IMR-90 (cell line): ENCODE measurements around the gene CDC14A. TPM values are rescaled to one million over a fixed set of nuclear protein-coding genes. Genes with fewer than 3 reads are reported as not detected.

Experiments
- ATAC-seq: fragments of 200-7000 bp; cut with Tn5 transposase; 2 replicates; pipeline ENCODE4 v1.9.1; 2020; ENCODE audit warnings: low read depth, mild to moderate bottlenecking, moderate library complexity
- BruUV-seq: library from RNA; stranded (reverse); fragments of 400-500 nt; replicated peaks from 2 replicates; lab custom pipeline; 2021; lab: Mats Ljungman, UMichigan
- CTCF ChIA-PET: fragments of 300-600 bp; formaldehyde crosslinking; extraction: SDS; loops from one replicate; lab custom pipeline; 2021; ENCODE audit warnings: antibody characterized with exemption; lab: Yijun Ruan, JAX
- POLR2A ChIA-PET: fragments of 300-600 bp; sonication (Branson Sonifier 250); formaldehyde crosslinking; loops from one replicate; lab custom pipeline; 2022; ENCODE audit warnings: antibody characterized with exemption; ENCODE audit not compliant: unreplicated experiment; lab: Charles Lee
- DNase-seq: peaks from one replicate; pipeline ENCODE4 v3.0.0; 2013
- H2AFZ ChIP-seq: replicated peaks from 2 replicates; pipeline ENCODE3; 2013; ENCODE audit warnings: low read length, mild to moderate bottlenecking; ENCODE audit not compliant: poor library complexity
- H2AK5ac ChIP-seq: 2 replicates; pipeline ENCODE4 v1.6.1; 2013; ENCODE audit warnings: low read depth, low read length, inconsistent platforms
- H2AK9ac ChIP-seq: replicated peaks from 2 replicates; pipeline ENCODE3; 2013; ENCODE audit warnings: mild to moderate bottlenecking, low read depth, low read length, moderate library complexity; ENCODE audit not compliant: poor library complexity
- H2BK120ac ChIP-seq: 2 replicates; pipeline ENCODE4 v1.6.1; 2013; ENCODE audit warnings: low read depth, low read length, inconsistent platforms
- H2BK15ac ChIP-seq: 3 replicates; pipeline ENCODE4 v1.6.1; 2013; ENCODE audit warnings: low read depth, low read length, inconsistent platforms
- H2BK20ac ChIP-seq: 2 replicates; pipeline ENCODE4 v1.6.1; 2013; ENCODE audit warnings: low read depth, mild to moderate bottlenecking, inconsistent platforms, low read length, moderate library complexity
- H2BK5ac ChIP-seq: 2 replicates; pipeline ENCODE4 v1.6.1; 2013; ENCODE audit warnings: mild to moderate bottlenecking, low read depth, low read length, inconsistent platforms; ENCODE audit not compliant: poor library complexity, severe bottlenecking
- H3K14ac ChIP-seq: replicated peaks from 2 replicates; pipeline ENCODE4 v1.6.1; 2013; ENCODE audit warnings: low read depth, low read length, inconsistent platforms
- H3K18ac ChIP-seq: 2 replicates; pipeline ENCODE4 v1.6.1; 2013; ENCODE audit warnings: low read depth, low read length, control low read depth
- H3K23ac ChIP-seq: 2 replicates; pipeline ENCODE4 v1.6.1; 2013; ENCODE audit warnings: low read depth, low read length, inconsistent platforms
- H3K27ac ChIP-seq: 2 replicates; pipeline ENCODE4 v1.5.1; 2013; ENCODE audit warnings: mild to moderate bottlenecking, control low read depth, low read length; ENCODE audit not compliant: insufficient read depth
- H3K27me3 ChIP-seq: 2 replicates; pipeline ENCODE4 v1.6.1; 2013; ENCODE audit warnings: low read length; ENCODE audit not compliant: control insufficient read depth, insufficient read depth
- H3K36me3 ChIP-seq: 2 replicates; pipeline ENCODE4 v1.6.1; 2013; ENCODE audit warnings: low read length, mixed read lengths; ENCODE audit not compliant: control insufficient read depth, insufficient read depth
- H3K4ac ChIP-seq: 2 replicates; pipeline ENCODE4 v1.6.1; 2013; ENCODE audit warnings: low read depth, low read length, inconsistent platforms
- H3K4me1 ChIP-seq: 2 replicates; pipeline ENCODE4 v1.6.1; 2013; ENCODE audit warnings: low read length, mixed read lengths; ENCODE audit not compliant: control insufficient read depth, insufficient read depth
- H3K4me2 ChIP-seq: 2 replicates; pipeline ENCODE4 v1.6.1; 2013; ENCODE audit warnings: low read depth, mild to moderate bottlenecking, control low read depth, low read length, moderate library complexity
- H3K4me3 ChIP-seq: 2 replicates; pipeline ENCODE4 v1.5.1; 2013; ENCODE audit warnings: low read depth, mild to moderate bottlenecking, control low read depth, low read length, moderate library complexity; ENCODE audit not compliant: insufficient read depth
- H3K56ac ChIP-seq: 2 replicates; pipeline ENCODE4 v1.6.1; 2013; ENCODE audit warnings: low read length, inconsistent platforms; ENCODE audit not compliant: insufficient read depth; ENCODE audit errors: extremely low read depth
- H3K79me1 ChIP-seq, 2 experiments: 2 replicates each; pipeline ENCODE4 v1.6.1; 2013; ENCODE audit warnings: low read length in 2 of 2, inconsistent platforms in 1 of 2, low read depth in 1 of 2
- H3K9ac ChIP-seq: 2 replicates; pipeline ENCODE4 v1.6.1; 2013; ENCODE audit warnings: low read depth, low read length, control low read depth
- H3K9me1 ChIP-seq: 2 replicates; pipeline ENCODE4 v1.6.1; 2013; ENCODE audit warnings: low read length, inconsistent platforms; ENCODE audit not compliant: insufficient read depth
- H3K9me3 ChIP-seq: 2 replicates; pipeline ENCODE4 v1.6.1; 2013; ENCODE audit warnings: low read length; ENCODE audit not compliant: control insufficient read depth, insufficient read depth
- H4K20me1 ChIP-seq: 2 replicates; pipeline ENCODE4 v1.6.1; 2013; ENCODE audit warnings: low read length, inconsistent platforms; ENCODE audit not compliant: insufficient read depth
- H4K5ac ChIP-seq: 2 replicates; pipeline ENCODE4 v1.6.1; 2013; ENCODE audit warnings: mild to moderate bottlenecking, low read depth, low read length, control low read depth
- H4K8ac ChIP-seq, 2 experiments: 2 replicates each; pipeline ENCODE4 v1.6.1; 2013; ENCODE audit warnings: low read depth in 2 of 2, low read length in 2 of 2, control low read depth in 1 of 2, inconsistent platforms in 1 of 2
- H4K91ac ChIP-seq: 2 replicates; pipeline ENCODE4 v1.6.1; 2013; ENCODE audit warnings: low read depth, low read length, inconsistent platforms; ENCODE audit not compliant: insufficient read depth
- BHLHE40 ChIP-seq: fragments of 150-350 bp; IDR thresholded peaks from 2 replicates; pipeline ENCODE4 v1.6.1; 2016; ENCODE audit warnings: mild to moderate bottlenecking, low read depth, low read length
- CEBPB ChIP-seq: IDR thresholded peaks from 2 replicates; pipeline ENCODE4 v1.6.1; 2012; ENCODE audit warnings: low read depth, low read length, improper control_type of control experiment
- CHD1 ChIP-seq: IDR thresholded peaks from 2 replicates; pipeline ENCODE4 v1.6.1; 2012; ENCODE audit warnings: low read depth, low read length, improper control_type of control experiment
- CTCF ChIP-seq: conservative IDR thresholded peaks from 2 replicates; pipeline ENCODE4 v1.5.1; 2012; ENCODE audit warnings: mild to moderate bottlenecking, low read depth, low read length, improper control_type of control experiment
- ELK1 ChIP-seq: fragments of 150-350 bp; IDR thresholded peaks from 2 replicates; pipeline ENCODE4 v1.6.1; 2016; ENCODE audit warnings: low read depth, mild to moderate bottlenecking, low read length, moderate library complexity, borderline replicate concordance
- FOS ChIP-seq: fragments of 150-350 bp; IDR thresholded peaks from 2 replicates; pipeline ENCODE4 v1.6.1; 2016; ENCODE audit warnings: low read depth, low read length
- MAFK ChIP-seq: IDR thresholded peaks from 2 replicates; pipeline ENCODE4 v1.6.1; 2012; ENCODE audit warnings: low read depth, low read length, improper control_type of control experiment
- MAZ ChIP-seq: IDR thresholded peaks from 2 replicates; pipeline ENCODE4 v1.6.1; 2012; ENCODE audit warnings: low read depth, mild to moderate bottlenecking, low read length, improper control_type of control experiment, moderate library complexity, borderline replicate concordance
- MXI1 ChIP-seq: IDR thresholded peaks from 2 replicates; pipeline ENCODE4 v1.6.1; 2012; ENCODE audit warnings: low read depth, mild to moderate bottlenecking, low read length, moderate library complexity, borderline replicate concordance
- NFE2L2 ChIP-seq: fragments of 150-350 bp; IDR thresholded peaks from 2 replicates; pipeline ENCODE4 v1.6.1; 2016; ENCODE audit warnings: low read depth, mild to moderate bottlenecking, low read length
- POLR2A ChIP-seq: IDR thresholded peaks from 2 replicates; pipeline ENCODE4 v1.6.1; 2012; ENCODE audit warnings: mild to moderate bottlenecking, low read depth, low read length
- RAD21 ChIP-seq: IDR thresholded peaks from 2 replicates; pipeline ENCODE4 v1.6.1; 2012; ENCODE audit warnings: low read length, improper control_type of control experiment
- RCOR1 ChIP-seq: IDR thresholded peaks from 2 replicates; pipeline ENCODE4 v1.6.1; 2012; ENCODE audit warnings: mild to moderate bottlenecking, low read length, improper control_type of control experiment; ENCODE audit not compliant: insufficient replicate concordance
- RFX5 ChIP-seq: IDR thresholded peaks from 2 replicates; pipeline ENCODE4 v1.8.0; 2012; ENCODE audit warnings: low read depth, mild to moderate bottlenecking, low read length, moderate library complexity
- SMC3 ChIP-seq: fragments of 150-350 bp; IDR thresholded peaks from 2 replicates; pipeline ENCODE4 v1.6.1; 2016; ENCODE audit warnings: low read depth, mild to moderate bottlenecking, antibody characterized with exemption, low read length, moderate library complexity
- USF2 ChIP-seq: fragments of 150-350 bp; IDR thresholded peaks from 2 replicates; pipeline ENCODE4 v1.6.1; 2017; ENCODE audit warnings: mild to moderate bottlenecking, antibody characterized with exemption, low read length, low read depth
- WGBS, 2 experiments: methylation state at CpG; one replicate each; pipeline versions ENCODE4 v1.1.5 to v1.1.7; 2013; ENCODE audit warnings: missing lambda C conversion rate in 2 of 2; ENCODE audit not compliant: insufficient read length in 1 of 2; ENCODE audit errors: extremely low coverage in 2 of 2; 5-methylcytosine and 5-hydroxymethylcytosine counted together
- dilution Hi-C: fragments of 300-500 bp; cut with HindIII; formaldehyde crosslinking; loops from one replicate; pipeline ENCODE4 v1.14.3; 2018; ENCODE audit warnings: low sequenced_read_pairs; ENCODE audit not compliant: unreplicated experiment
- in situ Hi-C: fragments of 300-500 bp; cut with MboI; formaldehyde crosslinking; loops from 3 replicates; pipeline ENCODE4 v1.14.3; 2019; ENCODE audit warnings: low sequenced_read_pairs, inconsistent platforms, mixed read lengths
- intact Hi-C: fragments of 100-400 bp; cut with micrococcal nuclease; formaldehyde crosslinking; loops from 2 replicates; pipeline ENCODE4 v1.10.0; 2022
- polyA plus RNA-seq, 3 experiments: library from polyadenylated mRNA; depleted of rRNA; stranded (reverse); fragments of >200 nt; gene quantifications; 2 replicates each; pipeline ENCODE4 v1.2.3, GENCODE V29; 2012; ENCODE audit warnings: low replicate concordance in 1 of 3
- total RNA-seq: library from RNA; depleted of rRNA; stranded (reverse); fragments of >200 nt; gene quantifications from 2 replicates; pipeline ENCODE4 v1.2.3, GENCODE V29; 2012

CDC14A gene
- total and polyA plus RNA-seq, 2 of the 4 experiments (the other 2 are of a cell fraction), result 1.7 to 3.0 TPM

GRCh38 chr1:100545855-100546254 is 193.5 kb downstream of the CDC14A start:
- no peak overlapping the region for H2AFZ ChIP-seq
- WGBS, 2 experiments, result no CpG with 5 or more reads among the region's 1 CpG
- no peak overlapping the region for H3K14ac ChIP-seq
- in situ Hi-C loops (no loop called here), dilution Hi-C loops (no loop called here), intact Hi-C loops (no loop called here)
- H2BK5ac ChIP-seq, result no peak overlapping the region
- no peak overlapping the region for H3K9ac ChIP-seq
- H4K20me1 ChIP-seq, result no peaks in the 10 kb centered on the region
- H3K27ac ChIP-seq, result no peak overlapping the region
- POLR2A ChIA-PET, result no interaction called here
- H3K27me3 ChIP-seq, result peaks cover 9% of the 10 kb centered on the region; the same call in 1 of the 2 replicates
- H3K4me1 ChIP-seq, result no peaks in the 10 kb centered on the region
- H3K9me1 ChIP-seq, result no peaks in the 10 kb centered on the region
- no peaks in the 10 kb centered on the region for H3K9me3 ChIP-seq
- H3K79me1 ChIP-seq, result no peaks in the 10 kb centered on the region
- no peak overlapping the region for H4K91ac ChIP-seq
- no peaks in the 10 kb centered on the region for H3K36me3 ChIP-seq
- no peak overlapping the region for H3K23ac ChIP-seq
- no peak for ATAC-seq
- no peak overlapping the region for H3K4me2 ChIP-seq
- H3K18ac ChIP-seq, result no peak overlapping the region
- DNase-seq, result no peak
- H4K5ac ChIP-seq, result no peak overlapping the region
- BruUV-seq, result no TSS peak
- CTCF ChIA-PET, result no interaction called here
- TF ChIP-seq FOS (no peak), CTCF (no peak), NFE2L2 (no peak), USF2 (no peak), RAD21 (no peak), MAZ (no peak), ELK1 (no peak), POLR2A (no peak), CEBPB (no peak), CHD1 (no peak), RFX5 (no peak), MAFK (no peak), SMC3 (no peak), RCOR1 (no peak), MXI1 (no peak), BHLHE40 (no peak)
- no peak overlapping the region for H2BK20ac ChIP-seq
- no peak overlapping the region for H2AK5ac ChIP-seq
- H4K8ac ChIP-seq, result no peak overlapping the region
- H3K4me3 ChIP-seq, result no peak overlapping the region
- H2AK9ac ChIP-seq, result no peak overlapping the region
- H3K4ac ChIP-seq, result no peak overlapping the region
- no peak overlapping the region for H2BK15ac ChIP-seq
- H3K56ac ChIP-seq, result no peak overlapping the region
- no peak overlapping the region for H2BK120ac ChIP-seq
